Measurements from ENCODE around the gene IL13. TPM values are rescaled to one million over a fixed set of nuclear protein-coding genes. Genes with fewer than 3 reads are reported as not detected.

Gene IL13
- total RNA-seq, 1 donor from 2014 or later = not detected

GRCh38 chr5:132666310-132667123 is 8.5 kb downstream of the IL13 start:
- H3K4me3 ChIP-seq = no peak overlapping the region
- H3K27ac ChIP-seq = no peak overlapping the region
- no peaks in the 10 kb centered on the region for H3K27me3 ChIP-seq
- DNase-seq (ENCODE audit: low spot score) = no peak
- Mint-ChIP-seq H3K4me1 (peaks cover 24% of the 10 kb centered on the region), H3K27me3 (ENCODE audit: insufficient read depth, low read depth) (peaks cover 6% of the 10 kb centered on the region), H3K9me3 (no peaks in the 10 kb centered on the region), H3K4me3 (no peak overlapping the region), H3K36me3 (no peaks in the 10 kb centered on the region), H3K27ac (no peak overlapping the region)
- no peaks in the 10 kb centered on the region for H4K20me1 ChIP-seq (ENCODE audit: low read depth)
- no peaks in the 10 kb centered on the region for H3K9me3 ChIP-seq (ENCODE audit: low read depth)
- no peaks in the 10 kb centered on the region for H3K79me2 ChIP-seq (ENCODE audit: low read depth)
- no peaks in the 10 kb centered on the region for H3K36me3 ChIP-seq
- TF ChIP-seq EZH2 (IDR thresholded peaks at IDR 0.05) (no peak), CTCF (IDR thresholded peaks at IDR 0.05) (no peak), EZH2phosphoT487 (IDR thresholded peaks at IDR 0.05) (no peak)
- H3K4me1 ChIP-seq = no peaks in the 10 kb centered on the region
- H3F3A ChIP-seq (ENCODE audit: low read depth) = no peaks in the 10 kb centered on the region
- no peak overlapping the region for H3K4me2 ChIP-seq
- H2AFZ ChIP-seq (replicated peaks) = no peak overlapping the region
- H3K9ac ChIP-seq = no peak overlapping the region

GRCh38 chr5:132667309-132667708 is 9.3 kb downstream of the IL13 start:
- H3K27ac Mint-ChIP-seq = no peak overlapping the region
- TF ChIP-seq EZH2 (IDR thresholded peaks at IDR 0.05) = no peak
- TF ChIP-seq EZH2phosphoT487 (IDR thresholded peaks at IDR 0.05) = no peak
- TF ChIP-seq CTCF (IDR thresholded peaks at IDR 0.05) = no peak
- no peak overlapping the region for H3K27ac ChIP-seq

GRCh38 chr5:132667761-132668705 is 10.1 kb downstream of the IL13 start:
- TF ChIP-seq EZH2 (IDR thresholded peaks at IDR 0.05) (no peak), EZH2phosphoT487 (IDR thresholded peaks at IDR 0.05) (no peak), CTCF (IDR thresholded peaks at IDR 0.05) (no peak)
- H3K9me3 ChIP-seq (ENCODE audit: low read depth) = no peaks in the 10 kb centered on the region
- no peak overlapping the region for H3K27ac Mint-ChIP-seq
- no peak overlapping the region for H3K4me3 ChIP-seq
- no peaks in the 10 kb centered on the region for H3K36me3 Mint-ChIP-seq
- H3K9ac ChIP-seq = no peak overlapping the region
- no peak for DNase-seq (ENCODE audit: low spot score)
- H3K9me3 Mint-ChIP-seq = no peaks in the 10 kb centered on the region
- H3K36me3 ChIP-seq = no peaks in the 10 kb centered on the region
- H3K27me3 ChIP-seq = no peaks in the 10 kb centered on the region
- no peaks in the 10 kb centered on the region for H4K20me1 ChIP-seq (ENCODE audit: low read depth)
- H2AFZ ChIP-seq (replicated peaks) = no peak overlapping the region
- H3K4me3 Mint-ChIP-seq = no peak overlapping the region
- H3K4me1 Mint-ChIP-seq = peaks cover 23% of the 10 kb centered on the region
- H3K4me2 ChIP-seq = no peak overlapping the region
- H3K27me3 Mint-ChIP-seq (ENCODE audit: insufficient read depth, low read depth) = peaks cover 6% of the 10 kb centered on the region
- no peaks in the 10 kb centered on the region for H3F3A ChIP-seq (ENCODE audit: low read depth)
- no peaks in the 10 kb centered on the region for H3K79me2 ChIP-seq (ENCODE audit: low read depth)
- no peaks in the 10 kb centered on the region for H3K4me1 ChIP-seq
- H3K27ac ChIP-seq = no peak overlapping the region

More at GRCh38 chr5:132667309-132667708, 9.3 kb downstream of the IL13 start:
- Histone ChIP-seq H3K79me2 (ENCODE audit: low read depth) (no peaks in the 10 kb centered on the region), H4K20me1 (ENCODE audit: low read depth) (no peaks in the 10 kb centered on the region), H3K4me3 (no peak overlapping the region), H3K4me2 (no peak overlapping the region), H3K4me1 (no peaks in the 10 kb centered on the region), H3K27me3 (no peaks in the 10 kb centered on the region), H2AFZ (replicated peaks) (no peak overlapping the region), H3F3A (ENCODE audit: low read depth) (no peaks in the 10 kb centered on the region), H3K9ac (no peak overlapping the region), H3K36me3 (no peaks in the 10 kb centered on the region), H3K9me3 (ENCODE audit: low read depth) (no peaks in the 10 kb centered on the region)
- Mint-ChIP-seq H3K9me3 (no peaks in the 10 kb centered on the region), H3K4me3 (no peak overlapping the region), H3K36me3 (no peaks in the 10 kb centered on the region), H3K27me3 (ENCODE audit: insufficient read depth, low read depth) (peaks cover 6% of the 10 kb centered on the region), H3K4me1 (peaks cover 24% of the 10 kb centered on the region)
- DNase-seq (ENCODE audit: low spot score) = no peak

Measured in neural progenitor cell (in vitro differentiated cells).